Measurements from ENCODE around the gene GLI3.

DNA sequence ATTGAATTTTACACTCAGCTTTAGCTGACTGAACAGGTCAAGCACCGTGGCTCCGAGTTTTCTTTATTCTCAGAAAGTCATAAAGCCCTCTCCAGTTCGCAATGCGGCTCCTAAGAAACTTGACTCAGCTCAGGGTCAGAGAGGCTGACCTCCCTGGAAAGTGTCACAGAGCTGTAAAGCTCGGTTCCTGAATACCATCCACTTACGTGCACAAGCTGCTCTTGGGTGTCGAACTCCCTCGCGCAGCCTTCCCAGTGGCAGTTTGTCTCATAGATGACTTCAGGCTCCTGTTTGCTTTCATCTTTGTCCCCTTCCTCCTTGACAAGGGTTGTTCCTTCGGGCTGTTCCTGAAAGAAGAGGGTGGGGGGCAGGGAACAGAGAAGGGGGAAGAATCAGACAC, 213.7 kb downstream of the GLI3 start:
- TF ChIP-seq, protein P1, sequence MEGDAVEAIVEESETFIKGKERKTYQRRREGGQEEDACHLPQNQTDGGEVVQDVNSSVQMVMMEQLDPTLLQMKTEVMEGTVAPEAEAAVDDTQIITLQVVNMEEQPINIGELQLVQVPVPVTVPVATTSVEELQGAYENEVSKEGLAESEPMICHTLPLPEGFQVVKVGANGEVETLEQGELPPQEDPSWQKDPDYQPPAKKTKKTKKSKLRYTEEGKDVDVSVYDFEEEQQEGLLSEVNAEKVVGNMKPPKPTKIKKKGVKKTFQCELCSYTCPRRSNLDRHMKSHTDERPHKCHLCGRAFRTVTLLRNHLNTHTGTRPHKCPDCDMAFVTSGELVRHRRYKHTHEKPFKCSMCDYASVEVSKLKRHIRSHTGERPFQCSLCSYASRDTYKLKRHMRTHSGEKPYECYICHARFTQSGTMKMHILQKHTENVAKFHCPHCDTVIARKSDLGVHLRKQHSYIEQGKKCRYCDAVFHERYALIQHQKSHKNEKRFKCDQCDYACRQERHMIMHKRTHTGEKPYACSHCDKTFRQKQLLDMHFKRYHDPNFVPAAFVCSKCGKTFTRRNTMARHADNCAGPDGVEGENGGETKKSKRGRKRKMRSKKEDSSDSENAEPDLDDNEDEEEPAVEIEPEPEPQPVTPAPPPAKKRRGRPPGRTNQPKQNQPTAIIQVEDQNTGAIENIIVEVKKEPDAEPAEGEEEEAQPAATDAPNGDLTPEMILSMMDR (IDR thresholded peaks at IDR 0.05; ENCODE audit: low read depth, low read length), result no peak
- TF ChIP-seq EZH2phosphoT487 (IDR thresholded peaks at IDR 0.05; ENCODE audit: low read depth), result no peak

Measured in OCI-LY3 (cell line).